GM18502 (cell line): ENCODE results near the gene AQP7.
"Not testable (repeated sequence)": the region's sequence is repeated elsewhere in the genome, so short reads cannot be mapped to it uniquely, and the experiment has no call there.

Source experiments
- ATAC-seq: cut with Tn5 transposase; IDR thresholded peaks from one replicate; pipeline ENCODE4 v1.9.1; 2021; ENCODE audit warnings: mild to moderate bottlenecking; ENCODE audit not compliant: unreplicated experiment, poor library complexity

The AQP7 gene

DNA sequence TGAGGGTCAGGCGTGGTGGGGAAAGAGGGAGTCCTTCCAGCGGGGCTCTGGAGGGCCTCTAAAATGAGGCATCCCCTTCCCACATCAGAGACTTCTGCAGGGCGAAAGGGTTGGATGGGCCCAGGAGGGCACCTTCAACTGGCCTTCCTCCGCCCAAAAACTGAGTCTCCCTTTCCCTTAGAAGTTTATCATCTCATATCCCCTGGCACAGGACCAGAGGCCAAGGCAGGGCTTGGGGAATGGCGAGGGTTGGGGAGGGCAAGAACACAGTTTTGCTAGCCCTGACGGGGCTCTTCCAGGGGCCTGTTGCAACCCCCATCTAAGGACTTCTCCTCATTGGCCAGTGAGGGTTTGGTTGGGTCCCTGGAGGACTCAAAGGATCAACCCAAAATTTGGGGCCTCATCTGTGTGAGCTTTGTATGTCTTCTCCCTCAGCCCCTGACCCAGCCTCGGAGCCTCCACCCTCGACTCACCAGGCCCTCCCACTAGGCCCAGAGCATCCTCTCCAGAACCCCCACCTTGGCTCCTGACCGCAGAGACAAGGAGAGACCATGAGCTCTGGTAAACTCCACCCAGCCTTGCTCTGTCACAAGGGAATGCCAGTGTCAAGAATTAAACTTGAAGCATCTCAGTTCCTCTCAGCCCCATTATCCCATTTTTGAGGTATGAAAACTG, 24.1 kb downstream of the AQP7 start:
- no peak for ATAC-seq

DNA sequence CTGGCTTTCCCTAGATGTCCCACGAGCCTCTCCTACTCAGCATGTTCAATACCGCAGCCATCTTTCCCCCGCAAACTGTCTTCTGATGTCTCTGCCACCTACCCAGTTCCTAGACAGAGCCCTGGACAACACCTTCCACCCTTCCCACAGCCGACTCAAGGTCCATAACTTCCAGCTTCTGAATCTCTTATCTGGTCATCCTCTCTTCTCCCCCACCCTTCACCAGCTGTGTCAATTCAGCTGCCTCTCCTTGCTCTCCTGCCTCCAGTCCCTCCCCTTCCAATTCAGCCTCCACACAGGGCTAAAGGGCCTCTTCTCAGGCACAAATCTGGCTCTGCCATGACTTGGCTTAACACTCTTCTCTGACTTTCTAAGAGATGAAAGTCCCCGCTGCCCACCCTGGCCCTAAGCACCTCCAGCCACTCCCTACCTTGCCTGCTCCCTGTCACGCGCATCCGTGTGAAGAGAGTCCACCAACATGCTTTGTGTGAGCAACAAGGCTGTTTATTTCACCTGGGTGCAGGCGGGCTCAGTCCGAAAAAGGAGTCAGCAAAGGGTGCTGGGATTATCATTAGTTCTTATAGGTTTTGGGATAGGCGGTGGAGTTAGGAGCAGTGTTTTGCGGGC, 25.2 kb downstream of the AQP7 start:
- no peak for ATAC-seq

- ATAC-seq = no peak
These were observed 26.5 kb downstream of the AQP7 start for GRCh38 chr9:33375841-33376321.

GRCh38 chr9:33375238-33375840, 27.0 kb downstream of the AQP7 start:
- no peak for ATAC-seq

DNA sequence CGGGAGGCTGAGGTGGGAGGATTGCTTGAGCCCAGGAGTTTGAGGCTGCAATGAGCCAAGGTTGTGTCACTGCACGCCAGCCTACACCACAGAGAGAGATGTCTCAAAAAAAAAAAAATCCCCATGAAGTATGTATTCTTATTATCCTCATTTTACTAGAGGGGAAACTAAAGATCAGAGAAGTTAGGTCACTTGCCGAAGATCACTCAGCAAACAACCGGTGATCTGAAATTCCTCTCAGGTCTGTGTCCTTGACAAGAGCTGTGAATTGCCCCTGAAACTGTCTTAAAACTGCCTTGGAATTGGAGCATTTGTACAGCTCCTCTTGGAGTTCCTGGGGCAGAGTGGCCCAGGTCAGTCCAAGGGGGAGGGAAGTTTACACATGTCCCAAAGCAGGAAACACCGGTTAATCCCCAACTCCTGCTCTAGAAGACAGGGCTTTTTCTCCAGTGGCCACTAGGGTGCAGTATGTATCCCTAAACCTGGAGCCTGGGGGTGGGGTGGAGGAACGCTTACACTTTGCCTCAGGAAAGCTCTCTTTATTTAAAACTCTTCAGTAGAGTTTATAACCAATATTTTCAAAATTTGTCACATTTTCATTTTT, 27.6 kb downstream of the AQP7 start:
- no peak for ATAC-seq

- no peak for ATAC-seq
These were observed 28.2 kb downstream of the AQP7 start for GRCh38 chr9:33374190-33374589.

GRCh38 chr9:33372900-33373299, 29.5 kb downstream of the AQP7 start:
- no peak for ATAC-seq

GRCh38 chr9:33366979-33367480, 35.3 kb downstream of the AQP7 start:
- no peak for ATAC-seq

- ATAC-seq = not testable (repeated sequence)
These were observed 37.6 kb downstream of the AQP7 start for GRCh38 chr9:33364814-33365213.

DNA sequence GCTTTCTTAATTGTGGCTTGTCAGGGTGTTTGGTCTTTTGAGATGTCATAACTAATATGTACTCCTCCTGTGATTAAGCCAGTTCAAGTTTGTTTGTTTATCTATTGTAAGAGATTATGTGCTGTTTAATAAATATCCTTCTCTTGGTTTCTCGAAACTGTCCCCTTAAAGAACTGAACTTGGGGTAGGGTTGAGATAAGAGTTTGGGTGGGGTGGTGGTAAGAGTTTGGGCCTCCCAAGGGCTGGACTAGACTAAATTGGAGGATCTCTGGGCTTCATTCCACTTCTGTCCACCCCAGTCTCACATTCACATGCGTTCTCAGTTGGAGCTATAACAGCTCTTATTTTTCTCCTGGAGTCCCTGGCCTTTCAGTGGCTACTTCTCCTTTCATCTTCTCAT, 38.2 kb downstream of the AQP7 start:
- ATAC-seq = no peak

DNA sequence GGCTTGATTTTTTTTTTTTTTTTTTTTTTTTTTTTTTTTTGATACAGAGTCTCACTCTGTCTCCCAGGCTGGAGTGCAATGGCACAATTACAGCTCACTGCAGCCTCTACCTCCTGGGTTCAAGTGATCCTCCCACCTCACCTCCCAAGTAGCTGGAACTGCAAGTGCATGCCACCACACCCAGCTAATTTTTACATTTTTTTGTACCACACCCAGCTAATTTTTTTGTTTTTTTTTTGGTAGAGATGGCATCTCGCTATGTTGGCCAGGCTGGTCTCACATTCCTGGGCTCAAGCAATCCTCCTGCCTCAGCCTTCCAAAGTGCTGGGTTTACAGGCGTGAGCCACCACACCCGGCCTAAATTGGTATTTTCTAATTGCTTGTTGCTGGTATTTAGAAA, 43.7 kb downstream of the AQP7 start:
- not testable (repeated sequence) for ATAC-seq

GRCh38 chr9:33355933-33356332, 46.4 kb downstream of the AQP7 start:
- ATAC-seq = no peak

- ATAC-seq = no peak
These were observed 47.6 kb downstream of the AQP7 start for GRCh38 chr9:33354651-33355211.

GRCh38 chr9:33351547-33351946, 50.8 kb downstream of the AQP7 start:
- ATAC-seq = no peak

- ATAC-seq = no peak
These were observed 52.1 kb downstream of the AQP7 start for GRCh38 chr9:33350310-33350709.

DNA sequence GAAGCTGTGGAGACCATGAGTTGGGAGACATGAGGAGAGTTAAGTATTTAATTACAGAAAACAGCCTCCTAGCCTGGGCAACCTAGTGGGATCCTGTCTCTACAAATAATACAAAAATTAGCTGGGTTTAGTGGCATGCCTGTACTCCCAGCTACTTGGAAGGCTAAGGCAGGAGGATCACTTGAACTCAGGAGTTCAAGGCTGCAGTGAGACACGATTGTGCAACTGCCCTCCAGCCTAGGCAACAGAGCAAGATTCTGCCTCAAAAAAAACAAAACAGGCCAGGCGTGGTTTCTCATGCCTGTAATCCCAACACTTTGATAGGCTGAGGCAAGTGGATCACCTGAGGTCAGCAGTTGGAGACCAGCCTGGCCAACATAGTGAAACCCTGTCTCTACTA, 52.6 kb downstream of the AQP7 start:
- ATAC-seq = no peak

DNA sequence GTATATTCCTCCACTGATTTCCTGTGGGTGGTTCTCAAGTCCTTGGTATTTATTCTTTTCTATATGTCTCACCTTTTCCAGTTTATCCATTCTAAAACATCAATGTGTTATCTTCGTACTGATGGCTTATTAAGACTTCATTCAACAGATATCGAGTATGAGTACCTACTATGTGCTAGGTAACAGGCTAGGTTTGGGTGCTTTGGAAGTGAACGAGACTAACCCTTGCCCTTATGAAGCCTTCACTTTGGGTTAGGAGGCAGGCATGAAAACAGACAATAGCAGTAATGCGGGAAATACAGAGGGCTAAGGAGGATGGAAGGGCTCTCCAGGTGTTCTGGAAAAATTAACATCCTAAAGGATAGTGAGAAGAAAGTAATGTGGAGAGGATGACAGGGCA, 53.4 kb downstream of the AQP7 start:
- ATAC-seq = no peak

- no peak for ATAC-seq
These were observed 55.8 kb downstream of the AQP7 start for GRCh38 chr9:33346564-33346963.

DNA sequence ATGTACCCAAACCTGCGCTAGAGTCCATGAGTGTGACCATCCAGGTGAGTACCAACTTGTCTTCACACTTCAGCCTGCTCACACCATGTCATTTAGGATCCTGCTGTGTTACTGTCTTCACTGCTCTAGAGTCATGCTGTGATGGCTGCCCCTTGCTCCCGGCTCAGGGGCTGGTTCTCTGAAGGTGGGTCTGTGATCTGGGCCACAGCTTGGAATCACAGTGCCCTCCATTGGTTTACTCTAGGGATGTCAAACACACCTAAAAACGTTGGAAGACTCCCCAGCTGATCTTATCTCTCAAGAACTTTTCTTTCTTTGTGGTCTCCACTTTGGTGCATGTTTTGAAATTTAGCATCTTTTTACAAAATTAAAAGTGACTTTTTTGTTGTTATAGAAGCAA, 58.2 kb downstream of the AQP7 start:
- no peak for ATAC-seq

DNA sequence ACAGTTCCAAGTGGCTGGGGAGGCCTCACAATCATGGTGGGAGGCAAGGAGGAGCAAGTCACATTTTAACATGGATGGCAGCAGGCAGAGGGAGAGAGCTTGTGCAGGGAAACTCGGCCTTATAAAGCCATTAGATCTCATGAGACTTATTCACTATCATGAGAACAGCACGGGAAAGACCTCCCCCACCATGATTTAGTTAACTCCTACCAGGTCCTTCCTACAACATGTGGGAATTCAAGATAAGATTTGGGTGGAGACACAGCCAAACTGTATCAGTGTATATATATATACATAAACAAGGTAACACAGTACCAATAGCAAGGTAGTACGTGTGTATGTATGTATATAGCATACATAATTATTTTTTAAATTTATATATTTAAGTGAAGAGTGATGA, 61.2 kb downstream of the AQP7 start:
- no peak for ATAC-seq

GRCh38 chr9:33340186-33340585, 62.2 kb downstream of the AQP7 start:
- ATAC-seq = no peak
